ENCODE results near the gene ASH1L. TPM values are rescaled to one million over a fixed set of nuclear protein-coding genes. Genes with fewer than 3 reads are reported as not detected.
"Not testable (repeated sequence)": the region's sequence is repeated elsewhere in the genome, so short reads cannot be mapped to it uniquely, and the experiment has no call there.

The ASH1L gene
- total RNA-seq, 1 experiment from 2014 or later: 21.2 TPM

- no peak for DNase-seq (ENCODE audit: low read depth, low spot score)
- in situ Hi-C loops (cut with HindIII; ENCODE audit: low pct_unique_long_range_greater_than_20kb, low sequenced_read_pairs): no loop called here
Measured at GRCh38 chr1:155513300-155513916, 49.2 kb downstream of the ASH1L start.

GRCh38 chr1:155511385-155511784 is 51.2 kb downstream of the ASH1L start:
- in situ Hi-C loops (cut with HindIII; ENCODE audit: low pct_unique_long_range_greater_than_20kb, low sequenced_read_pairs); DNase-seq (ENCODE audit: low read depth, low spot score): not testable (repeated sequence)

GRCh38 chr1:155509064-155509463 is 53.5 kb downstream of the ASH1L start:
- no peak for DNase-seq (ENCODE audit: low read depth, low spot score)
- in situ Hi-C loops (cut with HindIII; ENCODE audit: low pct_unique_long_range_greater_than_20kb, low sequenced_read_pairs): no loop called here

DNA sequence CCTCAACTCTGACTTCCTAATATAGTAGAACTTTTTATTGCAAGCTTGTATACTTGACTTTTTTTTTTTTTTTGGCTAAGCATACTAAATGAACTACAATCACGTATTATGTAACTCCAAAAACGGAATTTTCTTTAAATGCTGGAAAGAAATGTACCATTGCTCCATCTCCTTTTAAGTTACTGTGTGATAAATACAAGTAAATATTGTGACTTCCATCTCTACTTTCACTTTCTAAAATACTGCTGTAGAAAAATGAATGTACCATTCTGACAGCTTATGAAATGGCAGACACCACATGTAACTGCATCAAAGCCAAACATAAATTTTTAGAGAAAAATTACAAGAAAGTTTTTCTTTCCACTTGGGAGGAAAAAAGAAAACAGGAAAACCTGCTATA is 54.7 kb downstream of the ASH1L start:
- in situ Hi-C loops (cut with HindIII; ENCODE audit: low pct_unique_long_range_greater_than_20kb, low sequenced_read_pairs): no loop called here

DNA sequence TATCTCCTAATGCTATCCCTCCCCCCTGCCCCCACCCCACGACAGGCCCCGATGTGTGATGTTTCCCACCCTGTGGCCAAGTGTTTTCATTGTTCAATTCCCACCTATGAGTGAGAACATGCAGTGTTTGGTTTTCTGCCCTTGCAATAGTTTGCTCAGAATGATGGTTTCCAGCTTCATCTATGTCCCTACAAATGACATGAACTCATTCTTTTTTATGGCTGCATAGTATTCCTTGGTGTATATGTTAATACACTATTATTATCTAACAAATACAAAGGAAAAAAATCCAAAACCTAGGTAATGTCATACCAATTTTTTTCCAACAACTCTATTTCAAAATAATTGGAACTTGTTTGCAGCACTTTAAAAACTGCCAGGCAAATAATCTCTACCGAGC is 56.6 kb downstream of the ASH1L start:
- in situ Hi-C loops (cut with HindIII; ENCODE audit: low pct_unique_long_range_greater_than_20kb, low sequenced_read_pairs); DNase-seq (ENCODE audit: low read depth, low spot score): not testable (repeated sequence)

More for the DNA sequence above, 54.7 kb downstream of the ASH1L start:
- no peak for DNase-seq (ENCODE audit: low read depth, low spot score)

DNA sequence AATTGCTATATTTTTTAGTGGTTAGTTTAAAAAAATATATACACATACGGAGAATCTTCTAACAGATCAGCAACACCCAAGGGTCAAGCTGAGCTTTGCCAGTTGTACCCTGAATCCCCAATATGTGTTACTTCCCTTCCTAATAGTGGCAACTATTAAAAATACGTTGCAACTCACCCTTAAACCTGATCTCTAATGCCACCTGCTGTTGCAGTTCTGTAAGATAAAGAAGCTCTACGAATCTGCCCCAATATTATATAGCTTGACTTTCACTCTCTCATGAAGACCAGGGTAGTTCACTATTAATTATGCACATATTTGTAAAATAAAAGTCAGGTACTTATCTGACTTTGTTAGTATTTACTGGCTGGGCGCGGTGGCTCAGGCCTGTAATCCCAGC is 58.4 kb downstream of the ASH1L start:
- peak; percentile 66 for DNase-seq (ENCODE audit: low read depth, low spot score)
- in situ Hi-C loops (cut with HindIII; ENCODE audit: low pct_unique_long_range_greater_than_20kb, low sequenced_read_pairs): no loop called here

GRCh38 chr1:155499953-155500639 is 62.5 kb downstream of the ASH1L start:
- DNase-seq (ENCODE audit: low read depth, low spot score): no peak
- in situ Hi-C loops (cut with HindIII; ENCODE audit: low pct_unique_long_range_greater_than_20kb, low sequenced_read_pairs): no loop called here

DNA sequence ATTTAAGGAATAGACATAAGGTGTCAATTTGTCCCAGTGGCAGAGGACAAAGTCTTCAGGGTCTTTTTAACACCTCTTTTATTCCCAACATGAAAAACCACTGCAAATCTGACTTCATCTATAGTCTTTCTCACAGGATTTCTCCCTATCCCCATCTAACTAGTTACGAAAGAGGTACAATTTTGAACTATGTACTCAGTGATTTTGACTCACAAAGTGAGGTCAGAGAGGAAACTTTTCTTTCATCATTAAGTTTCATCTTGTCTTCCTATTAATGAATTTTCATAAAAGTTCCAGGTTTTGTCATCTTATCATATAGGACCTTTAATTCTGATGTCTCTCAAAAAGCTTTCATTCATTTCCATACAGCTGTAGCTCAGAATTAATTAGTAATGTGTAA is 63.3 kb downstream of the ASH1L start:
- no peak for DNase-seq (ENCODE audit: low read depth, low spot score)
- in situ Hi-C loops (cut with HindIII; ENCODE audit: low pct_unique_long_range_greater_than_20kb, low sequenced_read_pairs): no loop called here

- in situ Hi-C loops (cut with HindIII; ENCODE audit: low pct_unique_long_range_greater_than_20kb, low sequenced_read_pairs); DNase-seq (ENCODE audit: low read depth, low spot score): not testable (repeated sequence)
Measured at GRCh38 chr1:155493595-155493994, 69.0 kb downstream of the ASH1L start.

DNA sequence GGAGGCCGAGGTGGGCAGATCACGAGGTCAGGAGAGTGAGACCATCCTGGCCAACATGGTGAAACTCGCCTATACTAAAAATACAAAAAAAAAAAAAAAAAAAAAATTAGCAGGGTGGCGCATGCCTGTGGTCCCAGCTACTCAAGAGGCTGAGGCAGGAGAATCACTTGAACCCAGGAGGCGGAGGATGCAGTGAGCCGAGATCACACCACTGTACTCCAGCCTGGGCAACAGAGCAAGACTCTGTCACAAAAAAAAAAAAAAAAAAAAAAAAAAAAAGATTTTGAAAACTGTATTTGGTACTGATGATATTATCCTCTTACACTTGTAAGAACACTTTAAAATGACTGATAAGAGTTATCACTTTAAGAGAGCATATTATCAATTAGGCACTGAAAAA is 74.2 kb downstream of the ASH1L start:
- DNase-seq (ENCODE audit: low read depth, low spot score); in situ Hi-C loops (cut with HindIII; ENCODE audit: low pct_unique_long_range_greater_than_20kb, low sequenced_read_pairs): not testable (repeated sequence)

DNA sequence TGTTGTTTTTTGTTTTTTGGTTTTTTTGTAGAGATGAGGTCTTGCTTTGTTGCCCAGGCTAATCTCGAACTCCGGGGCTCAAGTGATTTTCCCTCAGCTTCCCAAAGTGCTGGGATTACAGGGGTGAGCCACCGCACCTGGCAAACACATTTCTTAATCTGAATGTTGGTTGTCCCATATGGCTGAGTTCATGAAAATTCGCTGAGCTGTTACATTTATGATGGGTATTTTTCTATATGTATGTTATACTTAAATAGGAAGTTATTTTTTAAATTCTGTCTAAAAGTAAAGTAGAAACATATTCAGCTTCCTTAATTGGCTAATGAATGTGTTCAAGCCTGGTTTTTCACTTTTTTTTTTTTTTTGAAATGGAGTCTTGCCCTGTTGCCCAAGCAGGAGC is 75.1 kb downstream of the ASH1L start:
- in situ Hi-C loops (cut with HindIII; ENCODE audit: low pct_unique_long_range_greater_than_20kb, low sequenced_read_pairs): no loop called here
- DNase-seq (ENCODE audit: low read depth, low spot score): no peak

DNA sequence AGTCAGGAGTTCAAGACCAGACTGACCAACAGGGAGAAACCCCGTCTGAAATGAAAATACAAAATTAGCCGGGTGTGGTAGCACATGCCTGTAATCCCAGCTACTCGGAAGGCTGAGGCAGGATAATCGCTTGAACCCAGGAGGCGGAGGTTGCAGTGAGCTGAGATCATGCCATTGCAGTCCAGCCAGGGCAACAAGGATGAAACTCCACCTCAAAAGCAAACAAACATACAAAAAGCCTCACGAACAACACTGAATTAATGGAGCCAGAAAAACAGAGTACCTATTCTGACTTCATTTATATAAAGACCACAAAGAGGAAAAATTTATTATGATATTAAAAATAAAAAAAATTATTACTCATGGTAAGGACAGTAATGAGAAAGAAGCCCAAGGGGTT is 75.7 kb downstream of the ASH1L start:
- DNase-seq (ENCODE audit: low read depth, low spot score); in situ Hi-C loops (cut with HindIII; ENCODE audit: low pct_unique_long_range_greater_than_20kb, low sequenced_read_pairs): not testable (repeated sequence)

DNA sequence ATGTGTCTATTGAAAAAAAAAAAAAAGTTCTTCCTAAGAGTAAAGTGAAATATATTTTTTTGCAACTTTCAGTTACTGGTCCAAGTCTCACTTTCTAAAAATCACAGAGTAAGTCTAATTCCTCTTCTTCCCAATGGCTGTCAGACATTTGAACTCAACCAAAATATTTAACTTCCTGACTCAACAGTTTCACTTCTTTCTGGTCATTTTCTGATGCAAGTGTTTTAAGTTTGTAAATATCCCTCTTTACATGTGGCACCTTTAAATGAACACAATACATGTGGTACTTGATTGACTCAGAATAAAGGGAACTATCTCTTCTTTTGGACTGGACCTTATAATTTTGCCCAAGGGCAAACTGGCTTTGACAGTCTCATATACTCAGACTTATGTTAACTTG is 76.7 kb downstream of the ASH1L start:
- DNase-seq (ENCODE audit: low read depth, low spot score): no peak
- in situ Hi-C loops (cut with HindIII; ENCODE audit: low pct_unique_long_range_greater_than_20kb, low sequenced_read_pairs): no loop called here

DNA sequence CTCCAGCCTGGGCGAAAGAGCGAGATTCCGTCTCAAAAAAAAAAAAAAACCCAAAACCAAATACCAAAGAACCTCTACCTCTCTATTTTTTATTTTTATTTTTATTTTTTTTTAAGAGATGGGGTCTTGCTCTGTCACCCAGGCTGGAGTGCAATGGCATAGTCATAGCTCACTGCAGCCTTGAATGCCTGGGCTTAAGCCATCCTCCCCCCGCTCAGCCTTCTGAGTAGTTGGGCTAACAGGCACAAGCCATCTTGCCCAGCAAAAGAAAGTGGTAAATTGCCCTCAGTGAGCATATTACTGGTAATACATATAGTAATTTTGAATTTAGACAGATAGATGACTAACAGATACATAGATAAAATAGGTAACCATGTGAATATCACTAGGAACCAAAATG is 77.4 kb downstream of the ASH1L start:
- no peak for DNase-seq (ENCODE audit: low read depth, low spot score)
- in situ Hi-C loops (cut with HindIII; ENCODE audit: low pct_unique_long_range_greater_than_20kb, low sequenced_read_pairs): no loop called here

DNA sequence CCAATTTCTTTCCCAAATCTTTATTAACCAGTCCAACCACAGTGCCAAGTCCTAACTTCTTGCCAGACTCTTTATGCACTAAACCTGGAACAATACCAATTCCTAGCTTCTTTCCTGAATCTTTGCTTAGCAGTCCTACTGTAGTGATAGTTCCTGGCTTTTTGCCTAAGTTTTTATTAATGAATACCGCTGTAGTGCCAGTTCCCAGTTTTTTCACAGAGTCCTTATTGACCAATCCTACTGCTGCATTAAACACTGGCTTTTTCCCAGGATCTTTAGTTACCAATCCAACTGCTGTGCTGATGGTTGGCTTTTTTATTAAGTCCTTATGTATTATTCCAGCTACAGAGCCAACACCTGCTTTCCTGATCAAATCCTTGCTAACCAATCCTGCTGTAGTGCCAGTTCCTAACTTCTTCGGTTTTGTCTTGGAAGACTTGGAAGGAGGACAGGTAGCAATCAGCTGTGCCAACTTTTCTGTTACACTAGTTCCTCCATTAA is 80.8 kb downstream of the ASH1L start:
- in situ Hi-C loops (cut with HindIII; ENCODE audit: low pct_unique_long_range_greater_than_20kb, low sequenced_read_pairs): no loop called here
- no peak for DNase-seq (ENCODE audit: low read depth, low spot score)

DNA sequence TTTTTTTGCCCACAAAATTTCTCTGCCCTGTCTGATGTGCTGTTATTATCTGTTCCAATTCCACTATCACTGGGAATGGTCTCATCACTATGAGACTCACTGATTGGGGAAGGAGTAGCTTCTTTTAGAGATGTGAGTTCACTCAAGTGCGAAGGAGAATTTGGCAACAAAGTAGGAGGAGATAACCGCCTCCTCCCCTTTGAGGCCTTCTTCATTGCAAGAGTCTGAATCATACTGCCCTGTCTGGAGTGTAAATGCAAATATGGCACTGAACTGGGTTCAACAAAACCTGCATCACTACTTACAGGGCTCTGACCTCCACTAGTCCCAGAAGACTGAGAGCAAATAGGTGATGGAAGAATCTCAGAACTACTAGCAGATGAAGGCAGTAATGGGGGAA is 83.4 kb downstream of the ASH1L start:
- DNase-seq (ENCODE audit: low read depth, low spot score): no peak

GRCh38 chr1:155478270-155478852 is 84.2 kb downstream of the ASH1L start:
- in situ Hi-C loops (cut with HindIII; ENCODE audit: low pct_unique_long_range_greater_than_20kb, low sequenced_read_pairs): no loop called here
- DNase-seq (ENCODE audit: low read depth, low spot score): no peak

More for the DNA sequence above, 83.4 kb downstream of the ASH1L start:
- in situ Hi-C loops (cut with HindIII; ENCODE audit: low pct_unique_long_range_greater_than_20kb, low sequenced_read_pairs): no loop called here

- DNase-seq (ENCODE audit: low read depth, low spot score): no peak
- in situ Hi-C loops (cut with HindIII; ENCODE audit: low pct_unique_long_range_greater_than_20kb, low sequenced_read_pairs): no loop called here
Measured at GRCh38 chr1:155474146-155474545, 88.5 kb downstream of the ASH1L start.

Measured in SK-MEL-5 (cell line).